Measurements from ENCODE around the gene SSBP4.

DNA sequence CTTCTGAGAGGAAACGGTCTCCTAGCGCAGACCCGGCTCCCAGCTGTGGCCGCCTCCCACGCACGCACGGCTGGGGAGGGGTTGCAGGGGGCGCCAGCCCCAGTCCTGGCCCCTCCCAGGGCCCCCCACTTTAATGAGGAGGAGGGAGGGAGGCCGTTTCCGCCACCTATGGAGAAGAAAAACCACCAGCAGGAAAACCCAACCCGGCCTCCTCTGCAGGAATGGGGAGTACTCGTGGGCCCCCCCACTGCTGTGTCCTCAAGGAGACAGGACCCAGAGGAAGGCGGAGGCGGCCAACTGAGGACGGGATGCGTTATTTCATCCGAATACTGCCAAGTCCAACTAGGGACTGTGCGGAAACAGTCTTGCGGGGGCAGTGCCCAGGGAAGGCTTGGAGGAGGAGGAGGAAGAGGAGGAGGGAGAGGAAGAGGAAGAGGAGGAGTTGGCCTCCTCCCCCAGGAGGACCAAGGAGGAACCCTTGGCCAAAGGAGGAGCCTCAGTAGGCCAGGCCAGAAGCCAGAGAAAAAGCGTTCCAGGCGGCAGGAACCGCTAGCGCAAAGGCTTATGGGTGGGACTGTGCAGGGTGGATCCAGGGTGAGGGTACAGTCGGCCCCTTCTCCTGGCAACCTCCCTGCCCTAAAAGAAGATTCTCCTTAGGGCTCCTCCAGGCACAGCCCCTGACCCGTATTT is 3.9 kb upstream of the SSBP4 start:
- TF ChIP-seq GATA3 (IDR thresholded peaks at IDR 0.05; ENCODE audit: low read depth, low read length) (no peak), GATA2 (IDR thresholded peaks at IDR 0.05; ENCODE audit: low read depth, low read length) (no peak)

Measured in SH-SY5Y (cell line).